Raji (cell line): Measurements from ENCODE around the gene CNTNAP5.

ENCODE experiments used
- POLR2A ChIP-seq: IDR thresholded peaks from 2 replicates; pipeline ENCODE4 v1.6.1; 2011; ENCODE audit warnings: low read depth, low read length, control low read depth; ENCODE audit not compliant: insufficient read depth

CNTNAP5 gene

DNA sequence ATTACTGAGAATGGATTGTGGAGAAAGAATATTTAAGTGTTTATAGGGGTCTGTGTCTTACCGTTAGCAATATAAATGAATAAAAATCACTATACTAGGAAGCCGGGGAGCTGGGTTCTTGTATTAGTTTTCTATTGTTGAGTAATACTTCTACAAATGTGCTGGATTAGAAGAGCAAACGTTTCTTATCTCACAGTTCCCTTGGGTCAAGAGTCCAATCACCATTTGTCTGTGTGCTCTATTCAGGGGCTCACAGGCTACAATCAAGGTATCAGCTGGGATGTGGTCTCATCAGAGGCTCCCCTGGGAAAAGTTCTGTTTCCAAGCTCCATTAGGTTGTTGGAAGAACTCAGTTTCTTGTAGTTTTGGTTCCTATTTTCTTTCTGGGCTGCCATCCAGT is 790.9 kb downstream of the CNTNAP5 start:
- no peak for TF ChIP-seq POLR2A

DNA sequence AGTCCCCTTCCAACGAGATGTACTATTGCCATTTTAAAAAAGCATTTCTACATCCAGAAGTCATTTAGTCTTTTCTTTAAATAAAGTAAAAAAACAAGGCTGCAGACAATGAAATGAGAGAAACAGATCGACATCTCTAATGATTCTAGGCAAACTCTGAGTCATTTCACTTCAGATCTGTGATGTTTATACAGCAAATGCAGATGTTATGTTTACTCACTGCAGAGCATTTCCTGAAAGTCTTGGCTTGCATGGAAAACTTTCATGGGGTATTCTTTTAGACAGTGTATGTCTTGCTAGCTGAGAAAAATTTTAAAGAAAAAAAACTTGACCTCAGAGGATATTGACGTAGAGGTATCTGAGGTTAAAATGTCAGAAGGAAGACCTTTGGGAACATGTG is 797.4 kb downstream of the CNTNAP5 start:
- no peak for TF ChIP-seq POLR2A

DNA sequence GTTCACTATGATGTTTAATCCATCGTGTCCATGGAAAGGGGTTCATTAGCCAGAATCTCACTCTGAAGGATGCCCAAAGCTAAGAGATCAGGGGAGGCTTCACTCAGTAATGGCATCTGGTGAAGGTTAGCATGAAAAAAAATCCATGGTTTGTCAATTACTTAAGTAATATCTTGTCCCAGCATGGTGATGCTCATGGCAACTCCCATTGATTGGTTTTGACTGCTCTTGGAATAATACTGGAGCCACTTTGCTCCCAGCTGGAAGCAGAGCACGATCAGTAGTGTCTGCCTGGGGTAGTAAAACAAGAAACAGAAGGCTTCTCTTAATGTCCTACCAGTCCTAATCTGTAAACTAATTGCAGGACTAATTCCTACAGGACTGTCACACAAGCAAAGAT is 799.4 kb downstream of the CNTNAP5 start:
- no peak for TF ChIP-seq POLR2A

DNA sequence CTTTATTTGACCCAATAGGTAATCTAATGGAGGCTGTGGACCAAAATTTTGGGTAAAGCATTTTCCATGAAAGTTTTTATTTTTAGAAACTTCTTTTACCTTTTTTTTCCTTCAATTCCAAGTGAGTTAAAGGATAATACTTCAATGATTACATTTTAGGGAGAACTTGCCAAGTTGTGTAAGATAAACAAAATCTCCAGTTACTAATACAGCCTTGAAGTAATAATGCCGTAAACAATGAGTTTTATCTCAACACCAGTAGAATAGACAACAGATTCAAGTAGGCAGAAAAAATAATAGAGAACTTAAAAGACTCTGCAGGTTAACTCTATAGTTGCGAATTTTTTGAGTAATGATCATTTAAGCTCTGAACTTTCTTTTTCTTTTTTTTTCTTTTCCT is 807.4 kb downstream of the CNTNAP5 start:
- no peak for TF ChIP-seq POLR2A

DNA sequence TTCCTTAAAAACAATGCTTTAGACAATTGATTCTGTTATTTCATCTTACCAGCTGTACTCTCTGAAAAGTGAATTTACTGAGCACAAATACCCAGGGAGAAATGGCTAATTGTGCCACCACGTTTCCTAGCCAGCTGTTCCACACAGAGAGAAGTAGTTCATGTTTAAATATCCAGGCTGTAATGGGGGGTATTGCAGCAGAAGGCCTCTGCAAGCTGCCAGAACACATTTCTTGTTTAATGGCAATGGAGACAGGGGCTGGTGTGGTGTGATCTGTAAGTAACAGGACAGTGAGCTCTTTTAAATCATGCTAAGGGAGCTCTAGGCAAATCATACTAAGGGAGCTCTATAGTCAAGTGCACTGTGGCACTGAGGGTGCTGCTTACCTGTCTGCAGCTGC is 809.2 kb downstream of the CNTNAP5 start:
- no peak for TF ChIP-seq POLR2A

DNA sequence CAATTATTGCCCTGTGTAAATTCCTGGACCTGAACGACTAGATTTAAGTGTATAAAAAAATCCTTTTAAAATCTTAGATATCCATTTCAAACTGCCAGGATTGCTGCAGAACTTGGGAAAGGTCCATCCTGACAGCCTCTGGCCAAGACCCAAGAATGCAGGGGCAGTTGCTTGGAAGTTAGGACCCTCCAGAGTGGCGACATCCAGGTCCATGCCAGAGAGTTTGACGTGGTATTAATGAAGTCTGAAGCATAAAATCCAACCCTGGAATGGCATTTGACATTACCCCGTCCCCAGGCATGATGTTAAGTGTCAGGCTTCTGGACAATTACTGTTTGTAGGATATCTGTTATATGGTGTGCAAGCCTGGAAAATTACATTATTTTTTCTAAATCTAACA is 810.2 kb downstream of the CNTNAP5 start:
- TF ChIP-seq POLR2A, result no peak

DNA sequence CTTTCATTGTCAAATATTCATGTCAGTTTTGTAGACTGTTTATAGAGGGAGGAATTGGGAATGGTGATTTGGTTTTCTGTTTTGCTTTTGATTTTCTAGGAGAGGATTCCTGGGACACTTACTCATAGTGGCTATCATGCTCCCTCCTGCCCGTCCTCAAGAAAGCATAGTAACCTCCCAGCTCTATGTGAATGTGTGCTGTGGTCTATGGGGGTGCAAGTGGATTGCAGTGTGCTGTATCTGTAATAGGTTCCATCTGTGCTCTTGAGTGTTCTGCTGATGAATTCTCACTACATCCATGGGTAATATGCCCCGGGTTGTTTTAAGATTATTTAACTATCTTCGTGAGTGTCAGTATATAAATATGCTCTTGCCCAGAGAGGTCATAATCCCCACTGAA is 811.3 kb downstream of the CNTNAP5 start:
- no peak for TF ChIP-seq POLR2A

DNA sequence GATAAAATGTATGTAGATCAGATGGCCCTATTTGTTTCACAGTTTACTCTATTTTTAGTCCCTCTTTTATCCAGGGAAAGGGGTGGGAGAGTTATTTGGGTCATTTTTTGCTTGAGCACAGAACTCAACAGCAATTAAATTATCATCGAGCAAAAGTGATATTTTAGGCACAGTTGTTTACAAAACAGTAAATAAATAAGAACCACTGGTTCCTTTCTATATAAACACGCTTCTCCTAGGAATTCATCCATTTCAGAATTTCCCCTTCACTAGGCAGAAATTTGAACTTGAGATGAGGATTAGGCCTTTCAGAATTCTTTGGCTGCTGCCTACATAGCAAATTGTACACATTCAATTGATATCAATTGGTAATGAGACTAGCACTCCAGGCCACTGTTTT is 812.4 kb downstream of the CNTNAP5 start:
- TF ChIP-seq POLR2A, result no peak

DNA sequence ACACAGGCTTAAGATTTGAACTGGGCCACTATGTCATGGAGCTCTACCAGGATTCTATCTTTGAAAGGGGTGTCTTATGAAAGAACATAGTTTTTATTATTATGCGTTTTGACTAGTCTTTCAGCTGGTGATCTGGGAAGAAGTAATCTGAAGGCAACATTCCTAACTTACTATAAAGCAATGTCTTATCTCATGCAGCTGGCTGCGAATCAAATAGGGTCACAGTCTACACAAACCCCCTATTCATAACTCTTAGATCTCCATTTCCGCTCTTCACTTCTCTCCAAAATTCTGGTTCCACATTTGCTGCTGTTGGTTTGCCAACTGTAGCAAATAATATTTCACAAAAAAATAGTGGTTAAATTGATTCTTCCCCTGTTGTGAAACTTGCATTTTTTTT is 813.3 kb downstream of the CNTNAP5 start:
- TF ChIP-seq POLR2A, result no peak

DNA sequence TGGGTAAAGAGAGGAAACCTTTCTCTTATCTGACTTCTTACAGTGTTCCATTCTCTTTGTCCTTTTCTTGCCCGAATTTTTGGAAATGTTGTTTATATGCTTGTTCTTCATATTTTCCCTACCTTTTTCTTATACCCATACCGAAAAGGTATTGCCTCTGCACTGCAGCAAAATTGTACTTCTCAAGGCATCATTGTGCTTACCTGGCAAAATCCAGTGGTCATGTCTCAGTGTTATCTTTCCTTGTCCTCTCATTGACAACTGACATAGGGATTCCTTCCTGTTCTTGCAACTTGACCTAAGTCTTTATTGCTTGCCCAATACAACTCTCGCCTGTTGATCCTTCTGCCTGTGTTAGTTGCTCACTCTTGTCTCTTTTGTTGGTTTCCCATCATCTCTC is 842.2 kb downstream of the CNTNAP5 start:
- no peak for TF ChIP-seq POLR2A

DNA sequence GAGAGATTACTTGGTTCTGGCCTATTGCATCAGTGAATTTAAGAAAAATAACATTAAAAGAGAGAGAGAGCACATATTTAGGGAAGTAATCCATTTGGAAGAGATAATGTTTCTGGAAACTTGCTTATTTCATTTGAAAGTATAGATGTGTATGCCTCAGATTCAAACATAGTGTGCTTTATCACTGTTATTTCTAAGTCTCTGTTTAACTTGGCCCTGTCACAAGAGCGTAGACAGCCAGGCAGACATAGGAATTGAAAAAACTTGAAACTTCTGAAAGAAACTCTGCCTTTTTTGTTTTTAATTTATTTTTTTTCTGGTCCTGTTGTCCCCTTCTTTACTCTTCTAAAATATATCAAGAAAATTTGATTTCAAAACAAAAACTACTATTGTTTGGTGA is 849.1 kb downstream of the CNTNAP5 start:
- TF ChIP-seq POLR2A, result no peak

DNA sequence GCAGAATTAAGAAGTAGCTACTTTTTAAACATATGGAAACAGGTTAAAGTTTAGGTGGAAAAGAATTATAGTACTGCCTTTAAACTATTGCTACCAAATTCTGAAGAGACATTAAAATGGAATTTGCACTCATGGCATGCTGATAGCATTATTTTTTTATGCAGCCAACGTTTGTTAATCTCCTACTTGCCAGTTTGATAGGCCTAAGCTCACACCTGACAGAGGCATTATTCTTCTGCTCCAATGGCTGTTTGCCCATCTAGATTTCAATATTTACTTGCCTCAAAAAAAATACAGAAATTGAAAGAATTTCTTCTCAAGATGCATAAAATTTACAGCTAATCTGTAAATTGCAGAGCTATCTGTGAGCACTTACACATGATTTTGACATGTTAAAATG is 849.6 kb downstream of the CNTNAP5 start:
- no peak for TF ChIP-seq POLR2A

DNA sequence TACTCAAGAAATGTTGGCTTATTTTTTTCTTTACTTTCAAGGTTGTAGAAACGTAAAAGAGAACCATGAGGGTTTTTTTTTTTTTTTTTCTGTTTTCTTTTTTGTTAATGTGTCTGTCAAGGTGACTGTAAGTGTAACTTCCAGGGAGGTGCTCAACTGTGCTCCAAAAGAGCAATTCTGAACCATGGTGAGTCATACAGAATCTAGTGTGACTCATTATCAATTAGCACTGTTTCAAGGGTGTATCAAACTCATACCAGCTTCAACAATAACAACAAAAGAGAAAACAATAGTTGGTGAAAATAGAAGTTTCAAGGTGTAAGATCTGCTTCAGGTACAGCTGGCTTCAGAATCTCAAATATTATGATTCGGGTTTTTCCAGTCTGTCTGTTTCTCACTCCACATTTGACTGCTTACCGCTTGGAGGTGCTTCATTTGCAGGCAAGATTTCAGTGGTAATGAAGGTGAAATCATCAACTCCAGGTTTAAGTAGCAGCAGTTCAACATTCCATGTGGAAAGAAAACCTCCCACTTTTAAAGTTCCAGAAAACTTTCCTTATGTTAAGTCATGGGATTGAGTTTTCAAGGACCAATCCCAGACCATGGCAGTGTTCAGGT is 850.6 kb downstream of the CNTNAP5 start:
- TF ChIP-seq POLR2A, result no peak

DNA sequence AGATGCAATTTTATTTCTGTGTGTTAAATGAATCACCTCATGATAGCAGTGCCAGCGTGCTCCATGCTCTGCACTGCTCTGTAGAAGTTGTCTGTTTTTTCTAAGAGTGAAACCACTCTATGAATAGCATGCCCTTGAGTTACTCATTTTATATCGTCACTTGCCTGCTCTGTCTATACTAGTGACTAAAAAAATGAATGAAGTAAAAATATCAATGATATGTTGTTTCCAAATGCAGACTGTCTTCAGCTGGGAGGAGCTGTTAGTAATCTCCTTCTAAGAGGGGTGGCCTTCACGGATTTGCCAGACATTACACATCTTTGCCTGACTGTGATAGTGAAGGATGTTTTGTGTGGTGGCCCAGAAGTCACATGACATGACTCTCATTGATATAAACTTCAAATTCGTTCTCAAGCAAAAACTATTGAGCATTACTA is 852.1 kb downstream of the CNTNAP5 start:
- no peak for TF ChIP-seq POLR2A

DNA sequence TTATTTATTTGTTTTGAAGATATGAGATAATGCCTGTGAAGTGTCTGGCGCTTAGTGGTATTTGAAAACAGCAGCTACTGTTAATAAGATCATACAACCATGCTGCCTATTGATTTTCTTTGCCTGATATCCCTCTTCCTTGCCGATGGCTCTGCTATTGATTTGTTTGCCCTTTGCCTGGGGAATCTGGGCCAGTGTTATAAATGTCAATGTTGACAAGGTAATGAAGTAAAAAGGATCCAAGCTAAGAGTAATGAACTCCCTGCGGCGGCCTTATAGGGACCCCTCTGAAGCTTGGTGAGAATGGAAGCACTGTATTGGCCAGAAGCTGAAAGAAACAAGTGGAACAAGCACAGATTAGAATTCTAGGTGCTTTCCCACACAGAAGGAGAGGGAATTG is 854.6 kb downstream of the CNTNAP5 start:
- no peak for TF ChIP-seq POLR2A

DNA sequence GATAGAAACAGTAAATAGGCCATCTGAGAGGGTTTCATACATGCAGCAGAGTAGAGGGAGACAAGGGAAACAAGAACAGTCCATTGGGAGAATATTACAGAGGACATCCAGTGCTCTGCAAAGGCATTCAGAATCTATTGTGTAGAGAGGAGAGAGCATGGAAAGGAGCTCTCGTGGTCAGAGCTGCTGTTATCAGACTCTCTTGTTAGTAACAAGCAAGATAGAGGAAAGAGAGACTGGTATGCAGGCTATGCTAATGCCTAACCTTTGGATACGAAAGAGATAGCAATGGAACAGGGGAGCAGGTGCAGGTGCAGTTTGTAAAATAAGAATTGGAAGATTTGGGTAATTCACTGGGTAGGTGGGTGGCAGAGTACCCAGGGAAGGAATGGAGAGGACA is 855.9 kb downstream of the CNTNAP5 start:
- TF ChIP-seq POLR2A, result no peak

DNA sequence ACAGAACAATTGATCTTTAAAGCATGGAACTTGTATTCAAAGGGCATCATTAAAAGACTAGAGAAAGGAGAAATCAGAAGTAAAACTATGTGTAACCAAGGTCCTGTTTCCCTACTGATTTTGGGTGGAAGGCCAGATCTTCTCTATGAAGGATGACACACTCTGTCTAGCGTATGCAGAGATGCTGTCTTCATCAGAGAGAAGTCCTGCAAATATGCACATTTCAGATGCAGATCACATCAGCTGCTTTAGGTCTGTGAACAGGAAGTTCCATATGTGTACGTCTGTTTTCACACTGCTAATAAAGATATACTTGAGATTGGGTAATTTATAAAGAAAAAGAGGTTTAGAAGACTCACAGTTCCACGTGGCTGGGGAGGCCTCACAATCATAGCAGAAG is 857.3 kb downstream of the CNTNAP5 start:
- no peak for TF ChIP-seq POLR2A
